Measurements from ENCODE around the gene AARS1.
"Not testable (repeated sequence)": the region's sequence is repeated elsewhere in the genome, so short reads cannot be mapped to it uniquely, and the experiment has no call there.

The AARS1 gene
- 29.2 to 42.4 (median 31.8) reads per million in 3 donors for total RNA-seq

DNA sequence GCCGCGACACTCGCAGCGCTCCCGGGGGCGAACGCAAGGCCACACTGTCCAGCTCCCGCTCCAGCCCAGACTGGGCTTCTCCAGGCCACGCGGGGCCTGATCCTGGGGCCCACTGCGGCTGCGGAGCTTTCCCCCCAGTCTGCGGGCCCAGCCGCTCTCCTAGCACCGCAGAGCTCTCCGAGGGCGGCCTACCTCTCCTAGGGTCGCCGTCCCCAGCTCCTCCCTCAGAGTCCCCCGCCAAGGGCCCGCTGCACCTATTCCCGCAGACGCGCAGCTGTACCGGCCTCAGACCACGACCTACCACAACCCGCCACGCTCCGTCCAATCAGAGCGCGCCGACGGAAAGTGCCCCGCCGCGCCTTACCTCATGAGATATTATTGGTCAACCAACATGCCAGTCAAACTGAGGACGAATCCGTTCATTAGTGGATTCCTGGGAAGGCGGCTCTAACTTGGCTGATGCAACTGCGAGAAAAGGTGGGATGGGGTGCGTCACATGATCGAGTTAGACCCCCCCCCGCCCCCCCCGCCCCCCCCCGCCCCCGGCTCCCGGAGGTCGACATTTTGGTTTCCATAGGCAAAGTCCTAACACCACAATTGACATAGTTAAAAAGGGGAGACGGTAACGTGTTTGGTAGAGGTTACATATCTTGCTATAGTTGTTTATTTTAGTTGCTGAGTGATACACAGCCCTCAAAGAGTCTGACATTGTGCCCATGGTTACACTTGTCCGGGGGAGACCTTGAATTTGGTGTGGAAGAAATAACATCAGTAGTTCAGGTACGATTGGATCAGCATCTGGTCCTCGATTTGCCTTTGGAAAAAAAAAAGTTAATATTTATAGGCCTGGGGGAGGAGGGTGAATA lies at the start of gene AARS1:
AARS1 (minus strand) TSS at position 278 of the 866 bp plus-strand sequence. CDS start 6,743 bp downstream, outside the sequence.
- Histone ChIP-seq H3K27ac (ENCODE audit: insufficient read depth, low read length, poor library complexity, severe bottlenecking) (peak within 1 kb of the TSS; percentile 81), H3K27me3 (replicated peaks; ENCODE audit: control insufficient read depth, insufficient read depth, low read length, poor library complexity, severe bottlenecking) (no peaks in the 10 kb centered on the region)

DNA sequence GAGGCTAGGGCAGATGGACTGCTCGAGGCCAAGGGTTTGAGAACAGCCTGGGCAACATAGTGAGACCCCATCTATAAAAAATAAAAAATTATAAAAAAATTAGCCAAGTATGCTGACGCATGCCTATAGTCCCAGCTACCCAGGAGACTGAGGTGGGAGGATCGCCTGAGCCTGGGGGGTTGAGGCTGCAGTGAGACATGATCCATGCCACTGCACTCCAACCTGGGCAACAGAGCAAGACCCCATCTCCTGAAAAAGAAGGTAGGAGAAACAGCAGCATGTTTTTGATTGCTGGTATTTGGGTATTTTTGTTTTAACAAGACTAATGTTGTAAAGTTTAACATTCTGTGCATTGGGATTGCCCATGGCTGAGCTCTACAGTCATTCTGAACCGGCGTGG lies 48.5 kb upstream of the AARS1 start:
- no peak overlapping the region for H3K4me3 ChIP-seq (ENCODE audit: insufficient read depth, low read depth, low read length, poor library complexity, severe bottlenecking)

More for the DNA sequence above, at the start of gene AARS1:
- peak; percentile 92 for DNase-seq
- Histone ChIP-seq H3K4me3 (ENCODE audit: insufficient read depth, low read depth, low read length, poor library complexity, severe bottlenecking) (peak within 1 kb of the TSS; percentile 62), H3K9me3 (ENCODE audit: control insufficient read depth, low read length) (no peaks in the 10 kb centered on the region), H3K4me1 (ENCODE audit: control insufficient read depth, insufficient read depth, low read length, poor library complexity, severe bottlenecking) (no peaks in the 10 kb centered on the region), H3K36me3 (ENCODE audit: control insufficient read depth, insufficient read depth, low read length) (no peaks in the 10 kb centered on the region)

DNA sequence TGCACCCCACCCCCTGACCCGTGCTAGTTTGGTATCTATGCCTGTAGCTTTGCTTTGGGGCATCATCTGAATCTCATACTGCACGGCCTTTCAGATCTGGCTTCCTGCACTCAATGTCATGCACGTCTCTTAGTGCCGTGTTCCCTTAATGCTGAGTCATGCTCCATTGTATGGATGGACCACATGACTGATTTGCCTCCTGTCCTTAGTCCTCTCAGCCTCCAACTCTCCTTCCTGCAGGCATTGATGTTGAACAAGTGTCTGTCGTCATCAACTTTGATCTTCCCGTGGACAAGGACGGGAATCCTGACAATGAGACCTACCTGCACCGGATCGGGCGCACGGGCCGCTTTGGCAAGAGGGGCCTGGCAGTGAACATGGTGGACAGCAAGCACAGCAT lies 43.4 kb upstream of the AARS1 start:
- DNase-seq; H3K4me3 ChIP-seq (ENCODE audit: insufficient read depth, low read depth, low read length, poor library complexity, severe bottlenecking); H3K27me3 ChIP-seq (replicated peaks; ENCODE audit: control insufficient read depth, insufficient read depth, low read length, poor library complexity, severe bottlenecking); H3K9me3 ChIP-seq (ENCODE audit: control insufficient read depth, low read length); H3K4me1 ChIP-seq (ENCODE audit: control insufficient read depth, insufficient read depth, low read length, poor library complexity, severe bottlenecking); H3K27ac ChIP-seq (ENCODE audit: insufficient read depth, low read length, poor library complexity, severe bottlenecking): not testable (repeated sequence)
- H3K36me3 ChIP-seq (ENCODE audit: control insufficient read depth, insufficient read depth, low read length) = peaks cover 41% of the 10 kb centered on the region

More for the DNA sequence above, 48.5 kb upstream of the AARS1 start:
- Histone ChIP-seq H3K27me3 (replicated peaks; ENCODE audit: control insufficient read depth, insufficient read depth, low read length, poor library complexity, severe bottlenecking) (no peaks in the 10 kb centered on the region), H3K36me3 (ENCODE audit: control insufficient read depth, insufficient read depth, low read length) (peaks cover 17% of the 10 kb centered on the region), H3K4me1 (ENCODE audit: control insufficient read depth, insufficient read depth, low read length, poor library complexity, severe bottlenecking) (no peaks in the 10 kb centered on the region), H3K9me3 (ENCODE audit: control insufficient read depth, low read length) (no peaks in the 10 kb centered on the region), H3K27ac (ENCODE audit: insufficient read depth, low read length, poor library complexity, severe bottlenecking) (no peak overlapping the region)
- no peak for DNase-seq

DNA sequence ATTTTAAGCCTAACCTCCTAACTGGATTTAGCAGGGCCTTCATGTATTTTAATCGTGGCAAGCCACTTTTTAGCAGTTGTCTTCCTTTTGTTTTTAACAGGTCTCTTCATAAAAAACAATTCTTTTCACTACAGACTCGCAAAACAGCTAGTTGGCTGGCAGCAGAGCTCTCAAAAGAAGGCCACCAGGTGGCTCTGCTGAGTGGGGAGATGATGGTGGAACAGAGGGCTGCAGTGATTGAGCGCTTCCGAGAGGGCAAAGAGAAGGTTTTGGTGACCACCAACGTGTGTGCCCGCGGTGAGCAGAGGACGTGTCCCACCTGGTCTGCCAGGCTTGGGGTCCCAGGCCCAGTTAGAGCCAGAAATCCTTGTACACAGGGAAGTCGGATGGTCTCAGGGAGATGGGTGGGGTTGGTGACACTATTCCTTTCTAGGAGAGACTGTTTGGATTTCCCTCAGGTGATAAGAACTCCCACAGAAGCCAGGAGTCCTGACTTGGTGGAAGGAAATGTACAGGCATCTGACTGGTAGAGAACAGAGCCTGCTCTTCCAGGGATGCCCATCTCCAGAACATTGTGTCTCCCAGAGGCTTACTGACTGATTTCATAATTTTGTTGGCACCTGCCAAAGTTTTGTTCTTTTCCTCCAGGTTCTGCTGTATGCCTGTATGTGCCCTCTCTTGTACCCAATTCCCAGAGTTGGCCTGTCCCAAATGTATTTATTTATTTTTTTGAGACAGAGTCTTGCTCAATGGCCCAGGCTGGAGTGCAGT lies 42.5 kb upstream of the AARS1 start:
- Histone ChIP-seq H3K27ac (ENCODE audit: insufficient read depth, low read length, poor library complexity, severe bottlenecking) (no peak overlapping the region), H3K9me3 (ENCODE audit: control insufficient read depth, low read length) (no peaks in the 10 kb centered on the region), H3K27me3 (replicated peaks; ENCODE audit: control insufficient read depth, insufficient read depth, low read length, poor library complexity, severe bottlenecking) (no peaks in the 10 kb centered on the region), H3K36me3 (ENCODE audit: control insufficient read depth, insufficient read depth, low read length) (peaks cover 41% of the 10 kb centered on the region), H3K4me3 (ENCODE audit: insufficient read depth, low read depth, low read length, poor library complexity, severe bottlenecking) (no peak overlapping the region), H3K4me1 (ENCODE audit: control insufficient read depth, insufficient read depth, low read length, poor library complexity, severe bottlenecking) (no peaks in the 10 kb centered on the region)
- DNase-seq = no peak

DNA sequence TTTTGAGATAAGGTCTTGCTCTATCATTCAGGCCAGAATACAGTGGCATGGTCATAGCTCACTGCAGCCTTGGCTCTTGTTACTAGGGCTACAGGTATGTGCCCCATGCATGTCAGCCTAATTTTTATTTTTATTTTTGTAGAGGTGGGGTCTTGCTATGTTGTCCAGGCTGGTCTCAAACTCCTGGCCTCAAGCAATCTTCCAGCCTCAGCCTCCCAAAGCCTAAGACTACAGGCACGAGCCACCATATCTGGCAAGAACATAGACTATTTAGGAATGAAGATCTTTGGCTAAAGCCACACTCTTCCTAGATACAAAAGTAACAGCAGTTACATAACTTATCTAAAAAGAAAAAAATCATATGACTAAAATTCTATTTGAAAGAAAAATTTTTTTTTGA lies 41.8 kb upstream of the AARS1 start:
- Histone ChIP-seq H3K9me3 (ENCODE audit: control insufficient read depth, low read length) (no peaks in the 10 kb centered on the region), H3K27ac (ENCODE audit: insufficient read depth, low read length, poor library complexity, severe bottlenecking) (no peak overlapping the region), H3K36me3 (ENCODE audit: control insufficient read depth, insufficient read depth, low read length) (peaks cover 41% of the 10 kb centered on the region), H3K4me3 (ENCODE audit: insufficient read depth, low read depth, low read length, poor library complexity, severe bottlenecking) (no peak overlapping the region), H3K27me3 (replicated peaks; ENCODE audit: control insufficient read depth, insufficient read depth, low read length, poor library complexity, severe bottlenecking) (no peaks in the 10 kb centered on the region), H3K4me1 (ENCODE audit: control insufficient read depth, insufficient read depth, low read length, poor library complexity, severe bottlenecking) (no peaks in the 10 kb centered on the region)
- no peak for DNase-seq

DNA sequence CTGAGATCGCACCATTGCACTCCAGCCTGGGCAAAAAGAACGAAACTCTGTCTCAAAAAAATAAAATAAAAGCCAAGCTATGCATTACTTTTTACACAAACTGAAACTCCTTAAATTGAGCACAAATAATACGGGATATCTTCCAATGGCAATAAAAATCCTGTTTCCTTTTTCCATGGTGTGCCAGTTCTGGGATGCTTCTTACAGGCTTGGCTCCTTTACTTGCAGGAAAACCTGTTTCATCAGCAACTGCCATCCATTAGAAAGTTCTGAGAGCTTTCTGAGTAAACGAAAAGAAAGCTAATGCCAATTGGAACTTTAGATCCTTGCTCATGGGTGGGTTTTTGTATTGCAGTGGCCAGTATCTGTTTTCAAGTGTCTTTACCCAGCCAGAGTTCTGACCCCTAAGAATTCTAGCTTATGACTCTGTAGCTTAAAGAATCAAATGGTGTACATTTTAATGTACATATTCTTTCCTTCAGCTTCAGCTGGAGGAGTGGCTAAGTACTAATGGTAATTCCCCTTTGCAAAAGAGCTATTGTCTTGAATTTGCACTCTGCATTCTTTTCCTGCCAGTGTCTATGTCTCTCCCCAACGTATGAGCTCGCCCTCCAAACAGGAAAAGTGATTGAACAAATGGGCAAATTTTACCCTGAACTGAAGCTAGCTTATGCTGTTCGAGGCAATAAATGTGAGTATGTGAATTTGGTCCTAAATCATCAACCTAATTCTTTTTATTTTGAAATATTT lies 35.9 kb upstream of the AARS1 start:
- no peak overlapping the region for H3K4me3 ChIP-seq (ENCODE audit: insufficient read depth, low read depth, low read length, poor library complexity, severe bottlenecking)
- DNase-seq = no peak
- H3K27me3 ChIP-seq (replicated peaks; ENCODE audit: control insufficient read depth, insufficient read depth, low read length, poor library complexity, severe bottlenecking) = no peaks in the 10 kb centered on the region
- H3K27ac ChIP-seq (ENCODE audit: insufficient read depth, low read length, poor library complexity, severe bottlenecking) = no peak overlapping the region
- no peaks in the 10 kb centered on the region for H3K4me1 ChIP-seq (ENCODE audit: control insufficient read depth, insufficient read depth, low read length, poor library complexity, severe bottlenecking)
- peaks cover 21% of the 10 kb centered on the region for H3K36me3 ChIP-seq (ENCODE audit: control insufficient read depth, insufficient read depth, low read length)
- H3K9me3 ChIP-seq (ENCODE audit: control insufficient read depth, low read length) = no peaks in the 10 kb centered on the region

DNA sequence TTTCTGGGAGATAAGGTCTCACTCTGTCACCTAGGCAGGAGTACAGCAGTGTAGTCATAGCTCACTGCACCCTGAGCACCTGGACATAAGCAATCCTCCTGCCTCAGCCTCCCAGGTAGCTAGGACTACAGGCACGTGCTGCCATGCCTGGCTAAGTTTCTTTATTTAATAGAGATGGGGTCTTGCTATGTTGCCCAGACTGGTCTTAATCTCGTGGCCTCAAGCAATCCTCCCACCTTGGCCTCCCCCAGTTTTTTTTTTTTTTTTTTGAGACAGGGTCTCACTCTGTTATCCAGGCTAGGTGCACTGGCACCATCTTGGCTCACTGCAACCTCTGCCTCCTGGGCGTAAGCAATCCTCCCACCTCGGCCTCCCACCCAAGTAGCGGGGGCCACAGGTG lies 30.8 kb upstream of the AARS1 start:
- Histone ChIP-seq H3K27me3 (replicated peaks; ENCODE audit: control insufficient read depth, insufficient read depth, low read length, poor library complexity, severe bottlenecking) (no peaks in the 10 kb centered on the region), H3K36me3 (ENCODE audit: control insufficient read depth, insufficient read depth, low read length) (peaks cover 34% of the 10 kb centered on the region), H3K4me3 (ENCODE audit: insufficient read depth, low read depth, low read length, poor library complexity, severe bottlenecking) (no peak overlapping the region), H3K27ac (ENCODE audit: insufficient read depth, low read length, poor library complexity, severe bottlenecking) (no peak overlapping the region), H3K4me1 (ENCODE audit: control insufficient read depth, insufficient read depth, low read length, poor library complexity, severe bottlenecking) (no peaks in the 10 kb centered on the region), H3K9me3 (ENCODE audit: control insufficient read depth, low read length) (no peaks in the 10 kb centered on the region)
- DNase-seq = no peak

DNA sequence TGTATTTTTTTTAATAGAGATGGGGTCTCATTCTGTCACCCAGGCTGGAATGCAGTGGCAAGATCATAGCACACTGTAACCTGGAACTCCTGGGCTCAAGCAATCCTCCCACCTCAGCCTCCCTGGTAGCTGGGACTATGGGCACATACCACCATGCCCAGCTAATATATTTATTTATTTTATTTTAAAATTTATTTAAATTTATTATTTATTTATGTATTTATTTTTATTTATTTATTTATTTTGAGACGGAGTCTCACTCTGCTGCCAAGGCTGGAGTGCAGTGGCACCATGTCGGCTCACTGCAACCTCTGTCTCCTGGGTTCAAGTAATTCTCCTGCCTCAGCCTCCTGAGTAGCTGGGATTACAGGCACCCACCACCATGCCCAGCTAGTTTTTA lies 18.4 kb upstream of the AARS1 start:
- H3K4me3 ChIP-seq (ENCODE audit: insufficient read depth, low read depth, low read length, poor library complexity, severe bottlenecking); H3K36me3 ChIP-seq (ENCODE audit: control insufficient read depth, insufficient read depth, low read length); DNase-seq; H3K9me3 ChIP-seq (ENCODE audit: control insufficient read depth, low read length); H3K4me1 ChIP-seq (ENCODE audit: control insufficient read depth, insufficient read depth, low read length, poor library complexity, severe bottlenecking); H3K27me3 ChIP-seq (replicated peaks; ENCODE audit: control insufficient read depth, insufficient read depth, low read length, poor library complexity, severe bottlenecking); H3K27ac ChIP-seq (ENCODE audit: insufficient read depth, low read length, poor library complexity, severe bottlenecking): not testable (repeated sequence)

DNA sequence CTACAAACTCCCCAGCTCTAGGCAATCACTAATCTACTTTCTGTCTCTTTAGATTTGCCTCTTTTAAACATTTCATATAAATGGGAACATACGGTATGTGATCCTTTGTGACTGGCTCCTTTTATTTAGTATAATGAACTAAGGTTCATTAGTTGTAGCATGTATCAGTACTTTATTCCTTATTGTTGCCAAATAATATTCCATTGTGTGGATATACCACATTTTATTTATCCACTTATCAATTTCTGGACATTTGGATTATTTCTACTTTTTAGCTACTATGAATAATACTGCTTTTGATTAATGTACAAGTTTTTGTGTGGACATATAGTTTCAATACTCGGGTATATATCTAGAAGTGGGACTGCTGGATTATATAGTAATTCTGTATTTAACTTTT lies 17.6 kb upstream of the AARS1 start:
- Histone ChIP-seq H3K36me3 (ENCODE audit: control insufficient read depth, insufficient read depth, low read length) (no peaks in the 10 kb centered on the region), H3K4me1 (ENCODE audit: control insufficient read depth, insufficient read depth, low read length, poor library complexity, severe bottlenecking) (peaks cover 3% of the 10 kb centered on the region), H3K27ac (ENCODE audit: insufficient read depth, low read length, poor library complexity, severe bottlenecking) (no peak overlapping the region), H3K4me3 (ENCODE audit: insufficient read depth, low read depth, low read length, poor library complexity, severe bottlenecking) (no peak overlapping the region), H3K27me3 (replicated peaks; ENCODE audit: control insufficient read depth, insufficient read depth, low read length, poor library complexity, severe bottlenecking) (no peaks in the 10 kb centered on the region), H3K9me3 (ENCODE audit: control insufficient read depth, low read length) (no peaks in the 10 kb centered on the region)
- no peak for DNase-seq
